D721Med (cell line): Measurements from ENCODE around the gene GC.
A peak's percentile ranks its signal among the peaks of the same experiment; 100 is the strongest.

Experiments used
- DNase-seq: peaks from one replicate; pipeline ENCODE4 v3.0.0; 2011; ENCODE audit warnings: low spot score; ENCODE audit not compliant: insufficient read length
- FAIRE-seq: peaks from 2 replicates; lab custom pipeline; 2011; peaks lifted over from hg19 to GRCh38; lab: Jason Lieb, UNC
- TF ChIP-seq, protein P1 (sequence below): IDR thresholded peaks from 2 replicates; pipeline ENCODE4 v1.5.1; 2012; ENCODE audit warnings: mild to moderate bottlenecking, control low read depth; ENCODE audit not compliant: insufficient read depth; ENCODE audit errors: missing control alignments

The GC gene

GRCh38 chr4:71732706-71733105 lies 51.2 kb downstream of the GC start:
- FAIRE-seq = no peak
- DNase-seq = no peak
- TF ChIP-seq, protein P1, sequence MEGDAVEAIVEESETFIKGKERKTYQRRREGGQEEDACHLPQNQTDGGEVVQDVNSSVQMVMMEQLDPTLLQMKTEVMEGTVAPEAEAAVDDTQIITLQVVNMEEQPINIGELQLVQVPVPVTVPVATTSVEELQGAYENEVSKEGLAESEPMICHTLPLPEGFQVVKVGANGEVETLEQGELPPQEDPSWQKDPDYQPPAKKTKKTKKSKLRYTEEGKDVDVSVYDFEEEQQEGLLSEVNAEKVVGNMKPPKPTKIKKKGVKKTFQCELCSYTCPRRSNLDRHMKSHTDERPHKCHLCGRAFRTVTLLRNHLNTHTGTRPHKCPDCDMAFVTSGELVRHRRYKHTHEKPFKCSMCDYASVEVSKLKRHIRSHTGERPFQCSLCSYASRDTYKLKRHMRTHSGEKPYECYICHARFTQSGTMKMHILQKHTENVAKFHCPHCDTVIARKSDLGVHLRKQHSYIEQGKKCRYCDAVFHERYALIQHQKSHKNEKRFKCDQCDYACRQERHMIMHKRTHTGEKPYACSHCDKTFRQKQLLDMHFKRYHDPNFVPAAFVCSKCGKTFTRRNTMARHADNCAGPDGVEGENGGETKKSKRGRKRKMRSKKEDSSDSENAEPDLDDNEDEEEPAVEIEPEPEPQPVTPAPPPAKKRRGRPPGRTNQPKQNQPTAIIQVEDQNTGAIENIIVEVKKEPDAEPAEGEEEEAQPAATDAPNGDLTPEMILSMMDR = peak; percentile 25

GRCh38 chr4:71732066-71732465 lies 51.8 kb downstream of the GC start:
- DNase-seq = no peak
- TF ChIP-seq, protein P1 = no peak
- no peak for FAIRE-seq

- TF ChIP-seq, protein P1 = no peak
- no peak for DNase-seq
- FAIRE-seq = peak; percentile 46
Observed at GRCh38 chr4:71729856-71730255, 54.0 kb downstream of the GC start.

DNA sequence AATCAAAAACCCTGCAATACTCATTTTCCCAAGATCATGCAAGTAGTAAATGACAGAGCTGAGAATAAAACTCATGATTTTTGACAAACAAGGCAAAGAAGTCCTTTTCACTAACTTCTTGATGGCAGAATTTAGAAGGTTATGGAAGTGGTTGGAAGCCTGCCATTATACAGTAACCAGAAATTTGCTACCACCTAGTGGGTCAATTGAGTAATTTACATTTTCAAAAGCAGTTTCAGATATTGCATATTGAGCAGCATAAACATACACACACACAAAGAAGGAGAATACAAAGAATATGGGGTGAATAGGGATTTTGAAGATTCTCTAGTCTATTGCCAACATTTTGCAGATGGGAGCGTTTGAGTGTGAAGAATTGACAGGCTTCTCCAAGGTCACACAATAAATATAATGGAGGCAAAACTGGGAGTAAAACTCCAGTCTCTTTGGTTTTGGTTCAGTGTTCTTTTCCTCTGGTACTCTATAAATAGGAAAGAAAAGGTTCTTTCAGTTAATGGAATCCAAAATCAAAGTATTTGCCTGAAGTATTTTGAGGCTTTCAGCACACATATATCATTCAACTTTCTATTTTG lies 70.2 kb downstream of the GC start:
- TF ChIP-seq, protein P1 = peak; percentile 69
- FAIRE-seq (no peak), DNase-seq (no peak)

- FAIRE-seq (no peak), DNase-seq (no peak)
- TF ChIP-seq, protein P1 = no peak
Observed at GRCh38 chr4:71711985-71712348, 71.9 kb downstream of the GC start.

DNA sequence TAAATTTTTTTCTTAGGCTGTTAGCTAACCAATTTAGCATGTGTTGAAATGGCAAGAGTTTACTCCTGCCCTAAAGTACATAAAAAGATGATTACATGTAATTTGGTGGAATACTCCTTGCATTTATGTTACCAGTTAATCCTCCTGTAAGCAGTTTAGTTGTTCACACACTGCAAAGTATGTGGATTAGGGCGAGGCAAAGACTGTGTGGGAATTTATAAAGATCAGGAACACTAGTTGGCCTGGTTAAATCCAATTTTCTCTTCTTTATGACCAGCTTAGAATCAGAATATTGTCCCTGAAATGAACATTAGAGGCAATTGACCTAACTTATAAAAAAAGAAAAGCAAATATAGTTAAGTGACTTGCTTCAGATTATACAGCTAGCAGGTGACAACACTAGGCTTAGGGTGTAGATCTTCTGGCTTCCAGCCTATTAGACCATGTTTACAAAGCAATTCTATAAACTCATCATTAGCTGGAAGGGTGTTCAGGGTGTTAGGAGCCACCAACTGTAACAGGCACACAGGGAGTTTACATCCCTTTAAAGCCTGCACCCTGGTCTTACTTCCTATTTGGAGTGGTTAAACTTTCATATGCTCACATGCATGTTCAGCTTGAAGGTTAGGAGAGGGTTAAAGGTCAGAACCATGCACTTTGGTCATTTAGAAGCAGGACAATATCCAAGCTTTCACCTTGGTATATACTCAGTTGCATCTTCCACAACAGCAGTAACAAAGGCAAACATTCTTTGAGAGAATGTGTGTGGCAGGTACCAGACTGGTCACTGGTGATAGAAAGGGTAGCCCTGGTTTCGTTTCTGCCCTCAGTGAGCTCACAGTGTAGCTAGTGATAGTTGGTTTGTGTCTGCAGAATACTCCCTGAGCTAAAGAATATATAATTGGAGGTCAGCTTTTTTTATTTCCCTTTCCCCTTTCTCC lies 72.6 kb downstream of the GC start:
- FAIRE-seq (no peak), DNase-seq (no peak)
- TF ChIP-seq, protein P1 = no peak

GRCh38 chr4:71709961-71710360 lies 73.9 kb downstream of the GC start:
- DNase-seq = no peak
- FAIRE-seq = no peak
- TF ChIP-seq, protein P1 = no peak
